K562 (cell line): Measurements from ENCODE around the gene MLC1. TPM values are rescaled to one million over a fixed set of nuclear protein-coding genes. Genes with fewer than 3 reads are reported as not detected.

ENCODE experiments used
- CBX5 ChIP-seq: IDR thresholded peaks from 2 replicates; pipeline ENCODE4 v1.6.1; 2014; ENCODE audit warnings: low read depth, borderline replicate concordance
- CLOCK ChIP-seq: fragments of 250-450 bp; sonication (Bioruptor Pico); IDR thresholded peaks from 2 replicates; pipeline ENCODE4 v1.4.0; 2020; ENCODE audit warnings: mild to moderate bottlenecking, moderate library complexity, borderline replicate concordance
- HNRNPL ChIP-seq: fragments of 200-400 bp; formaldehyde crosslinking; IDR thresholded peaks from 2 replicates; pipeline ENCODE4 v1.6.1; 2017; ENCODE audit warnings: low read depth, mild to moderate bottlenecking, low read length
- NR3C1 ChIP-seq: sonication (generic); formaldehyde crosslinking; IDR thresholded peaks from 2 replicates; pipeline ENCODE4 v1.8.1; 2022; ENCODE audit warnings: missing genetic modification reagents
- POLR2B ChIP-seq: fragments of 450-650 bp; IDR thresholded peaks from 2 replicates; pipeline ENCODE4 v1.6.1; 2018; ENCODE audit warnings: low read depth; ENCODE audit not compliant: partially characterized antibody
- PPARD ChIP-seq: fragments of 250-450 bp; sonication (Bioruptor Pico); IDR thresholded peaks from 2 replicates; pipeline ENCODE4 v1.8.0; 2022; ENCODE audit warnings: inconsistent platforms, mild to moderate bottlenecking, moderate library complexity
- RBM22 ChIP-seq: fragments of 200-400 bp; formaldehyde crosslinking; IDR thresholded peaks from 2 replicates; pipeline ENCODE4 v1.6.1; 2018; ENCODE audit warnings: low read length, low read depth; ENCODE audit not compliant: poor library complexity, severe bottlenecking
- SIX5 ChIP-seq, 2 experiments: IDR thresholded peaks; 2 replicates each; pipeline ENCODE4 v1.6.1; 2011; ENCODE audit warnings: low read length in 2 of 2, borderline replicate concordance in 1 of 2, low read depth in 1 of 2, mild to moderate bottlenecking in 1 of 2, moderate library complexity in 1 of 2; ENCODE audit not compliant: insufficient read depth in 1 of 2
- SRSF3 ChIP-seq: fragments of 200-400 bp; formaldehyde crosslinking; IDR thresholded peaks from 2 replicates; pipeline ENCODE4 v1.6.1; 2016; ENCODE audit warnings: mild to moderate bottlenecking, low read length, moderate library complexity; ENCODE audit not compliant: insufficient read depth
- ZBTB43 ChIP-seq: sonication (generic); formaldehyde crosslinking; IDR thresholded peaks from 2 replicates; pipeline ENCODE4 v1.8.0; 2023; ENCODE audit warnings: mild to moderate bottlenecking, missing genetic modification reagents
- polyA plus RNA-seq, 8 experiments: library from polyadenylated mRNA; depleted of rRNA in 4 of 8; stranded (reverse) in 5 of 8; unstranded in 3 of 8; fragments of >200 nt; fragmentation: Nextera tagmentation in 2 of 8; fragmentation: Illumina TruSeq in 1 of 8; extraction: Ambion mirVana in 2 of 8; extraction: Trizol in 1 of 8; gene quantifications; 2 replicates each; pipeline versions ENCODE4 v1.2.1 to v1.2.3, GENCODE V29; 2011 to 2014; ENCODE audit warnings: inconsistent platforms in 1 of 8, missing spikeins in 1 of 8
- total RNA-seq, 7 experiments: library from RNA; depleted of rRNA in 6 of 7; stranded (reverse); fragments of >200 nt in 6 of 7; fragmentation: Illumina TruSeq in 2 of 7; extraction: Trizol in 2 of 7; gene quantifications; 2 replicates each; pipeline versions ENCODE4 v1.2.1 to v1.2.3, GENCODE V29; 2011 to 2021; ENCODE audit warnings: low replicate concordance in 1 of 7
- TF ChIP-seq, protein P1 (sequence below): fragments of 450-650 bp; formaldehyde crosslinking; IDR thresholded peaks from 2 replicates; pipeline ENCODE4 v1.4.0; 2020; ENCODE audit warnings: mild to moderate bottlenecking, moderate library complexity
- TF ChIP-seq, protein P2 (sequence below), 2 experiments: fragments of 450-650 bp; formaldehyde crosslinking in 1 of 2; IDR thresholded peaks; 2 replicates each; pipeline versions ENCODE4 v1.4.0 to v1.6.1; 2014 to 2020; ENCODE audit warnings: mild to moderate bottlenecking in 2 of 2, borderline replicate concordance in 1 of 2, low read depth in 1 of 2

Gene MLC1
- total and polyA plus RNA-seq, 9 of the 15 experiments (the other 6 are each of a cell fraction or from before 2014, with no cell fraction given), result 0.06 to 0.98 (median 0.39) TPM

DNA sequence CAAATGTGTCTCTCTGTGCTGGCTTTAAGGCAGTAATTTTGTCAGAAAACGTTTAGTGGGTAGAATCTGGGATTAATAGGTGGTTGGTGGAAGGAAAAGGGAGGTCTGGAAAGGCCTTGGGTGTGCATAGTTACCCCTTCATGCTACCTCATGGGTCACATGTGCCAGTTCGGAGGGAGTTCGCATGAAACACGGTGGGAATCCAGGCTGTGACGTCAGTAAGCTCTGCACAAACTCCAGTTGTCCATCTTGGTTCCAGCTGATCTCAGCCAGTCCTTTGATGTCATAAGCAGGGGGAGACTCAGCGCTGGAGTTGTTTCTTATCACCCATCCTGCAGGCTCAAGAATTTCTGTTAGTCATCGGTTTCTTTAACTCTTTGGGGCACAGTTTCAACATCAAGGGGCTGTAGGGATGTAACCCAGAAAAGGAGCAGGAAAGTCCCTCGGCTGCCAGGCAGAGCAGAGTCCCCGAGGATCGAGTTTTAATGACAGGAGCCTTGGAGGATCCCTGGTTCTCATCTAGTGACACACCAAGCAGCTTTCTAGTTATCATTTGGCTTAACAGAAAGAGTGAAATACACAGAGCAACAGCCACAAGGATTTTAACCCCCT, 33.4 kb upstream of the MLC1 start (continued):
- TF ChIP-seq, protein P1, sequence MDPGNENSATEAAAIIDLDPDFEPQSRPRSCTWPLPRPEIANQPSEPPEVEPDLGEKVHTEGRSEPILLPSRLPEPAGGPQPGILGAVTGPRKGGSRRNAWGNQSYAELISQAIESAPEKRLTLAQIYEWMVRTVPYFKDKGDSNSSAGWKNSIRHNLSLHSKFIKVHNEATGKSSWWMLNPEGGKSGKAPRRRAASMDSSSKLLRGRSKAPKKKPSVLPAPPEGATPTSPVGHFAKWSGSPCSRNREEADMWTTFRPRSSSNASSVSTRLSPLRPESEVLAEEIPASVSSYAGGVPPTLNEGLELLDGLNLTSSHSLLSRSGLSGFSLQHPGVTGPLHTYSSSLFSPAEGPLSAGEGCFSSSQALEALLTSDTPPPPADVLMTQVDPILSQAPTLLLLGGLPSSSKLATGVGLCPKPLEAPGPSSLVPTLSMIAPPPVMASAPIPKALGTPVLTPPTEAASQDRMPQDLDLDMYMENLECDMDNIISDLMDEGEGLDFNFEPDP, result no peak
- TF ChIP-seq, protein P2, sequence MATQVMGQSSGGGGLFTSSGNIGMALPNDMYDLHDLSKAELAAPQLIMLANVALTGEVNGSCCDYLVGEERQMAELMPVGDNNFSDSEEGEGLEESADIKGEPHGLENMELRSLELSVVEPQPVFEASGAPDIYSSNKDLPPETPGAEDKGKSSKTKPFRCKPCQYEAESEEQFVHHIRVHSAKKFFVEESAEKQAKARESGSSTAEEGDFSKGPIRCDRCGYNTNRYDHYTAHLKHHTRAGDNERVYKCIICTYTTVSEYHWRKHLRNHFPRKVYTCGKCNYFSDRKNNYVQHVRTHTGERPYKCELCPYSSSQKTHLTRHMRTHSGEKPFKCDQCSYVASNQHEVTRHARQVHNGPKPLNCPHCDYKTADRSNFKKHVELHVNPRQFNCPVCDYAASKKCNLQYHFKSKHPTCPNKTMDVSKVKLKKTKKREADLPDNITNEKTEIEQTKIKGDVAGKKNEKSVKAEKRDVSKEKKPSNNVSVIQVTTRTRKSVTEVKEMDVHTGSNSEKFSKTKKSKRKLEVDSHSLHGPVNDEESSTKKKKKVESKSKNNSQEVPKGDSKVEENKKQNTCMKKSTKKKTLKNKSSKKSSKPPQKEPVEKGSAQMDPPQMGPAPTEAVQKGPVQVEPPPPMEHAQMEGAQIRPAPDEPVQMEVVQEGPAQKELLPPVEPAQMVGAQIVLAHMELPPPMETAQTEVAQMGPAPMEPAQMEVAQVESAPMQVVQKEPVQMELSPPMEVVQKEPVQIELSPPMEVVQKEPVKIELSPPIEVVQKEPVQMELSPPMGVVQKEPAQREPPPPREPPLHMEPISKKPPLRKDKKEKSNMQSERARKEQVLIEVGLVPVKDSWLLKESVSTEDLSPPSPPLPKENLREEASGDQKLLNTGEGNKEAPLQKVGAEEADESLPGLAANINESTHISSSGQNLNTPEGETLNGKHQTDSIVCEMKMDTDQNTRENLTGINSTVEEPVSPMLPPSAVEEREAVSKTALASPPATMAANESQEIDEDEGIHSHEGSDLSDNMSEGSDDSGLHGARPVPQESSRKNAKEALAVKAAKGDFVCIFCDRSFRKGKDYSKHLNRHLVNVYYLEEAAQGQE (IDR thresholded peaks at IDR 0.05; ENCODE audit: borderline replicate concordance), result peak; percentile 43
- TF ChIP-seq, protein P2 (CRISPR knock-in tag; IDR thresholded peaks at IDR 0.05; ENCODE audit: low read depth), result no peak
- TF ChIP-seq ZBTB43 (CRISPR knock-in tag), result no peak
- no peak for TF ChIP-seq CBX5
- TF ChIP-seq SIX5 (IDR thresholded peaks at IDR 0.05; ENCODE audit: borderline replicate concordance in 1 of 2, insufficient read depth in 1 of 2, low read depth in 1 of 2, low read length in 2 of 2), result no peak
- no peak for TF ChIP-seq HNRNPL
- no peak for TF ChIP-seq SRSF3
- TF ChIP-seq RBM22, result no peak
- TF ChIP-seq POLR2B, result no peak
- no peak for TF ChIP-seq NR3C1 (CRISPR knock-in tag)
- no peak for TF ChIP-seq CLOCK
- TF ChIP-seq PPARD, result no peak
